MCF 10A (cell line): ENCODE measurements around the gene AMZ2. TPM values are rescaled to one million over a fixed set of nuclear protein-coding genes. Genes with fewer than 3 reads are reported as not detected.
"Not testable (repeated sequence)": the region's sequence is repeated elsewhere in the genome, so short reads cannot be mapped to it uniquely, and the experiment has no call there.

Experiments used
- BruUV-seq: library from RNA; stranded (reverse); fragments of 400-500 nt; replicated peaks from 2 replicates; lab custom pipeline; 2021; lab: Mats Ljungman, UMichigan
- CTCF ChIA-PET: fragments of 300-600 bp; sonication (Branson Sonifier 250); formaldehyde crosslinking; extraction: SDS; loops from one replicate; lab custom pipeline; 2021; ENCODE audit warnings: antibody characterized with exemption, inconsistent platforms; lab: Yijun Ruan, JAX
- POLR2A ChIA-PET: fragments of 300-600, 350-650 bp; sonication (Branson Sonifier 250); formaldehyde crosslinking; extraction: SDS; loops from one replicate; lab custom pipeline; 2020; ENCODE audit warnings: antibody characterized with exemption, inconsistent platforms; lab: Yijun Ruan, JAX
- DNase-seq: peaks from one replicate; pipeline ENCODE4 v3.0.0-alpha.2; 2018; ENCODE audit not compliant: unreplicated experiment
- H3K27ac Mint-ChIP-seq: one replicate; pipeline ENCODE4 v1.8.0; 2022; ENCODE audit warnings: mild to moderate bottlenecking, low read depth, mixed read lengths; ENCODE audit not compliant: unreplicated experiment
- H3K27me3 Mint-ChIP-seq: one replicate; pipeline ENCODE4 v1.8.0; 2022; ENCODE audit warnings: mixed read lengths; ENCODE audit not compliant: insufficient read depth, unreplicated experiment
- H3K36me3 Mint-ChIP-seq: one replicate; pipeline ENCODE4 v1.8.0; 2022; ENCODE audit warnings: mild to moderate bottlenecking, moderate library complexity, mixed read lengths; ENCODE audit not compliant: insufficient read depth, unreplicated experiment
- H3K4me1 Mint-ChIP-seq: one replicate; pipeline ENCODE4 v1.8.0; 2022; ENCODE audit warnings: mixed read lengths; ENCODE audit not compliant: insufficient read depth, unreplicated experiment
- H3K4me3 Mint-ChIP-seq: one replicate; pipeline ENCODE4 v1.8.0; 2022; ENCODE audit warnings: mild to moderate bottlenecking, moderate library complexity, mixed read lengths; ENCODE audit not compliant: unreplicated experiment
- H3K9me3 Mint-ChIP-seq: one replicate; pipeline ENCODE4 v1.8.0; 2022; ENCODE audit warnings: mixed read lengths; ENCODE audit not compliant: unreplicated experiment
- intact Hi-C: fragments of 100-400 bp; cut with micrococcal nuclease; formaldehyde crosslinking; loops from 2 replicates; pipeline ENCODE4 v1.14.1; 2022
- total RNA-seq: library from RNA; stranded (reverse); gene quantifications from 2 replicates; pipeline ENCODE4 v1.2.3, GENCODE V29; 2022
- TF ChIP-seq, protein P1 (sequence below): fragments of 200-600 bp; IDR thresholded peaks from one replicate; pipeline ENCODE4 v1.8.0; 2022; ENCODE audit warnings: antibody characterized with exemption, mild to moderate bottlenecking; ENCODE audit not compliant: unreplicated experiment

Gene AMZ2
- total RNA-seq, 1 experiment from 2014 or later: 127 TPM

DNA sequence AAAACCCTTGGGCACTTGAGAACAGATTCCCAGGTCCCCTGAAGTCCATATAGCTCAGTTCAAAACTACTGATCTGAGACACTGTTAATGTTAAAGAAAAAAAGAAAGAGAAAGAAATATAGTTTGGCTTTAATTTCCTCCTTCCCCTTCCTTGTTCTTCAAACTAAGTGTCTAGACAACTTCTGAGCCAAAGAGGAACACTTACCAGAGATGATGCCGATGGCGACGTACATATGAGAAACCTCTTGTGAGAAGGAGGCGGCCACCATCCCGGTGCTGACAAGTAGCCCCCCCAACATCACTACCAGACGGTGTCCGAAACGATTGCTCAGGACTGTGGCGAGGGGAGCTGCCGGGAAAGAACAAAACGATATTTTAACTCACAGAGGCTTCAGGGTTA, 25.9 kb downstream of the AMZ2 start:
- CTCF ChIA-PET: interaction anchor here (0.8 kb wide), 1 partner anchor 126 kb away, joined by 5 read pairs; no protein-coding TSS in a partner anchor
- TF ChIP-seq, protein P1, sequence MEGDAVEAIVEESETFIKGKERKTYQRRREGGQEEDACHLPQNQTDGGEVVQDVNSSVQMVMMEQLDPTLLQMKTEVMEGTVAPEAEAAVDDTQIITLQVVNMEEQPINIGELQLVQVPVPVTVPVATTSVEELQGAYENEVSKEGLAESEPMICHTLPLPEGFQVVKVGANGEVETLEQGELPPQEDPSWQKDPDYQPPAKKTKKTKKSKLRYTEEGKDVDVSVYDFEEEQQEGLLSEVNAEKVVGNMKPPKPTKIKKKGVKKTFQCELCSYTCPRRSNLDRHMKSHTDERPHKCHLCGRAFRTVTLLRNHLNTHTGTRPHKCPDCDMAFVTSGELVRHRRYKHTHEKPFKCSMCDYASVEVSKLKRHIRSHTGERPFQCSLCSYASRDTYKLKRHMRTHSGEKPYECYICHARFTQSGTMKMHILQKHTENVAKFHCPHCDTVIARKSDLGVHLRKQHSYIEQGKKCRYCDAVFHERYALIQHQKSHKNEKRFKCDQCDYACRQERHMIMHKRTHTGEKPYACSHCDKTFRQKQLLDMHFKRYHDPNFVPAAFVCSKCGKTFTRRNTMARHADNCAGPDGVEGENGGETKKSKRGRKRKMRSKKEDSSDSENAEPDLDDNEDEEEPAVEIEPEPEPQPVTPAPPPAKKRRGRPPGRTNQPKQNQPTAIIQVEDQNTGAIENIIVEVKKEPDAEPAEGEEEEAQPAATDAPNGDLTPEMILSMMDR: no peak

DNA sequence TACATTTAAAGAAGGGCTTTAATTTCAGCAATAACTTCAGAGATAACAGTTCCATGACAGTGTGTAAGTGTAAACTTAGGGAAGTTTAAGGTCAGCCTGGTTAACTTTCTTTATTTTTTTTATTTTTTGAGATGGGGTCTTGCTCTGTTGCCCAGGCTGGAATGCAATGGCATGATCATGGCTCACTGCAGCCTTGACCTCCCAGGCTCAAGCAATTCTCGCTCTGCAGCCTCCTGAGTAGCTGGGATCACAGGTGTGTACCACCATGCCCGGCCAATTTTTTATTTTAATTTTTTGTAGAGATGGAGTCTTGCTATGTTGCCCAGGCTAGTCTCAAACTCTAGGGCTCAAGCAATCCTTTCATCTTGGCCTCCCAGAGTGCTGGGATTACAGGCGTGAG, 28.5 kb downstream of the AMZ2 start:
- POLR2A ChIA-PET: interaction anchor here (0.7 kb wide), 1 partner anchor 179 kb away, joined by 4 read pairs; no protein-coding TSS in a partner anchor
- H3K9me3 Mint-ChIP-seq, H3K4me3 Mint-ChIP-seq, H3K36me3 Mint-ChIP-seq, BruUV-seq, H3K27ac Mint-ChIP-seq, H3K27me3 Mint-ChIP-seq, DNase-seq, H3K4me1 Mint-ChIP-seq, intact Hi-C loops: not testable (repeated sequence)
- CTCF ChIA-PET: interaction anchor here (0.7 to 1.2 kb wide), 2 partner anchors 43 to 122 kb away, joined by 3 to 4 read pairs; no protein-coding TSS in a partner anchor

More for the DNA sequence above, 25.9 kb downstream of the AMZ2 start:
- POLR2A ChIA-PET: no interaction called here
- Mint-ChIP-seq H3K27ac (no peak overlapping the region), H3K4me3 (no peak overlapping the region), H3K36me3 (peaks cover 6% of the 10 kb centered on the region), H3K4me1 (no peaks in the 10 kb centered on the region), H3K27me3 (no peaks in the 10 kb centered on the region), H3K9me3 (no peaks in the 10 kb centered on the region)
- BruUV-seq: no TSS peak
- no peak for DNase-seq
- intact Hi-C loops: no loop called here

DNA sequence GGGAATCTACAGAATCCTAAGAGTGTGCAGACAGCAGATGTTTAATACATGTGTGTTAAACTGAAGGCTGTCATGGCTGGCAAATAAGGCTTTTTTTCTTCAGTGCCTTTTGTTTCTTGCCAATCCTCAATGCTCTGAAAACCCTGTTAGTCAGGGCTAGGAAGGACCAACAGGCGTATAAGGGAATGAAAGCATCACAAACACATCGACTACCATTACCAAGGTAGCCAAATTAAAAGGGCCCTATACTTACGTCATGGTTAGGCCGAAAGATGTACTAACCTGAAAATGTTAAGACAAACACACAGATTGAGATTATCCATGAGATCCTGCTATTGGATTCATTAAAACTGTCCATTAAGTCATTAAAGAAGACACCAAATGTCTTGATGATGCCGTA, 30.0 kb downstream of the AMZ2 start:
- H3K4me1 Mint-ChIP-seq: no peaks in the 10 kb centered on the region
- H3K4me3 Mint-ChIP-seq: no peak overlapping the region
- TF ChIP-seq, protein P1: no peak
- POLR2A ChIA-PET: no interaction called here
- CTCF ChIA-PET: no interaction called here
- DNase-seq: no peak
- no peak overlapping the region for H3K27ac Mint-ChIP-seq
- no peaks in the 10 kb centered on the region for H3K27me3 Mint-ChIP-seq
- H3K9me3 Mint-ChIP-seq: no peaks in the 10 kb centered on the region
- no TSS peak for BruUV-seq
- intact Hi-C loops: no loop called here
- peaks cover 6% of the 10 kb centered on the region for H3K36me3 Mint-ChIP-seq

DNA sequence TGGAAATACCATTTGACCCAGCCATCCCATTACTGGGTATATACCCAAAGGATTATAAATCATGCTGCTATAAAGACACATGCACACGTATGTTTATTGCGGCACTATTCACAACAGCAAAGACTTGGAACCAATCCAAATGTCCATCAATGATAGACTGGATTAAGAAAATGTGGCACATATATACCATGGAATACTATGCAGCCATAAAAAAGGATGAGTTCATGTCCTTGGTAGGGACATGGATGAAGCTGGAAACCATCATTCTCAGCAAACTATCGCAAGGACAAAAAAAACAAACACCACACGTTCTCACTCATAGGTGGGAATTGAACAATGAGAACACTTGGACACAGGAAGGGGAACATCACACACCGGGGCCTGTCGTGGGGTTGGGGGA, 34.1 kb downstream of the AMZ2 start:
- DNase-seq, intact Hi-C loops, H3K27ac Mint-ChIP-seq, BruUV-seq, H3K4me1 Mint-ChIP-seq, H3K36me3 Mint-ChIP-seq, H3K9me3 Mint-ChIP-seq, H3K27me3 Mint-ChIP-seq, H3K4me3 Mint-ChIP-seq: not testable (repeated sequence)
- POLR2A ChIA-PET: interaction anchor here (1.1 kb wide), 1 partner anchor 8 kb away, joined by 3 read pairs; no protein-coding TSS in a partner anchor
- CTCF ChIA-PET: interaction anchor here (0.8 kb wide), 1 partner anchor 177 kb away, joined by 3 read pairs; no protein-coding TSS in a partner anchor

DNA sequence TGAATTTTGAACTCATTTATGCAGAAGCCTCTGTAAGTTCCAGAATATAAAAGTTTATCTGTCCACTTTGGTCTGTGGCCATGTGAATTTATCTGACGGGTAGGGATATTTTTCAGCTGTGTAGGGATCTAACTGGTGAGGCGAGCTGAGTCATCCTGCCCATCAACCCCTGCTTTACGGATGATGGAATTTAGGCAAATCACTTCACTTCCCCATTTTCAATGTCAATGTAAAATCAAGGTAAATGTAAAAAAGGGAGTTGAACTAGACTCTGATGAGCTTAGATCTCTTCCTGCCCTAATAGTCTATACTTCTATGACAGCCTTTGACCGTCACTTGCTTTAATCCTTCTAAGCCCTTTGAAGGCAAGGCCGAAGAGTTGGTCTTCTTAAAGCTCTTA, 40.5 kb downstream of the AMZ2 start:
- no peak overlapping the region for H3K4me3 Mint-ChIP-seq
- intact Hi-C loops: no loop called here
- no TSS peak for BruUV-seq
- H3K36me3 Mint-ChIP-seq: no peaks in the 10 kb centered on the region
- ChIA-PET CTCF (interaction anchor here (0.6 to 1.4 kb wide), 3 partner anchors 115 to 1619 kb away, joined by 3 to 4 read pairs (median 3); no protein-coding TSS in a partner anchor), POLR2A (no interaction called here)
- DNase-seq: no peak
- H3K27me3 Mint-ChIP-seq: no peaks in the 10 kb centered on the region
- TF ChIP-seq, protein P1: no peak
- no peaks in the 10 kb centered on the region for H3K4me1 Mint-ChIP-seq
- H3K27ac Mint-ChIP-seq: no peak overlapping the region
- H3K9me3 Mint-ChIP-seq: no peaks in the 10 kb centered on the region
